ENCODE measurements around the gene HSD17B14.

HSD17B14 gene

Small RNA genes within 50 kb of the gene (small RNA-seq; reads per million reads assigned to genes)
- 0 reads per million in 2 experiments for gene RNU6-317P
